Neural progenitor cell (in vitro differentiated cells): ENCODE data around the gene NUDT21. TPM values are rescaled to one million over a fixed set of nuclear protein-coding genes. Genes with fewer than 3 reads are reported as not detected.

Experiments
- DNase-seq: peaks from one replicate; pipeline ENCODE4 v3.0.0-alpha.2; 2016; ENCODE audit warnings: low spot score
- H2AFZ ChIP-seq: fragments of 200-600 bp; sonication (generic); replicated peaks from 2 replicates; pipeline ENCODE4 v1.6.1; 2016; ENCODE audit warnings: antibody characterized with exemption
- H3F3A ChIP-seq: fragments of 200-600 bp; sonication (generic); 2 replicates; pipeline ENCODE4 v1.6.1; 2016; ENCODE audit warnings: antibody characterized with exemption, low read depth
- H3K27ac ChIP-seq: fragments of 200-600 bp; sonication (generic); 2 replicates; pipeline ENCODE4 v1.5.1; 2016; ENCODE audit warnings: mild to moderate bottlenecking
- H3K27me3 ChIP-seq: fragments of 200-600 bp; sonication (generic); 2 replicates; pipeline ENCODE4 v1.6.1; 2016; ENCODE audit warnings: mild to moderate bottlenecking, moderate library complexity
- H3K36me3 ChIP-seq: fragments of 200-600 bp; sonication (generic); 2 replicates; pipeline ENCODE4 v1.5.1; 2016
- H3K4me1 ChIP-seq: fragments of 200-600 bp; sonication (generic); 2 replicates; pipeline ENCODE4 v1.6.1; 2016; ENCODE audit warnings: mixed run types
- H3K4me2 ChIP-seq: fragments of 200-600 bp; sonication (generic); 2 replicates; pipeline ENCODE4 v1.6.1; 2016
- H3K4me3 ChIP-seq: fragments of 200-600 bp; sonication (generic); 2 replicates; pipeline ENCODE4 v1.5.1; 2016
- H3K79me2 ChIP-seq: fragments of 200-600 bp; sonication (generic); 2 replicates; pipeline ENCODE4 v1.6.1; 2016; ENCODE audit warnings: low read depth
- H3K9ac ChIP-seq: fragments of 200-600 bp; sonication (generic); 2 replicates; pipeline ENCODE4 v1.6.1; 2016
- H3K9me3 ChIP-seq: fragments of 200-600 bp; sonication (generic); 2 replicates; pipeline ENCODE4 v1.5.1; 2016; ENCODE audit warnings: low read depth
- H4K20me1 ChIP-seq: fragments of 200-600 bp; sonication (generic); 2 replicates; pipeline ENCODE4 v1.6.1; 2016; ENCODE audit warnings: low read depth
- H3K27ac Mint-ChIP-seq: 3 replicates; pipeline ENCODE4 v1.8.0; 2021; ENCODE audit warnings: mixed read lengths
- H3K27me3 Mint-ChIP-seq: 2 replicates; pipeline ENCODE4 v1.8.0; 2022; ENCODE audit warnings: low read depth, mild to moderate bottlenecking, inconsistent platforms, moderate library complexity, mixed read lengths; ENCODE audit not compliant: insufficient read depth
- H3K36me3 Mint-ChIP-seq: 3 replicates; pipeline ENCODE4 v1.8.0; 2021; ENCODE audit warnings: mixed read lengths
- H3K4me1 Mint-ChIP-seq: 3 replicates; pipeline ENCODE4 v1.8.0; 2021; ENCODE audit warnings: mixed read lengths
- H3K4me3 Mint-ChIP-seq: 3 replicates; pipeline ENCODE4 v1.8.0; 2021; ENCODE audit warnings: mild to moderate bottlenecking, moderate library complexity, mixed read lengths
- H3K9me3 Mint-ChIP-seq: 3 replicates; pipeline ENCODE4 v1.8.0; 2020; ENCODE audit warnings: mixed read lengths
- EZH2 ChIP-seq: fragments of 200-600 bp; sonication (generic); IDR thresholded peaks from 2 replicates; pipeline ENCODE4 v1.6.1; 2017; ENCODE audit warnings: antibody characterized with exemption, mild to moderate bottlenecking, moderate library complexity
- EZH2phosphoT487 ChIP-seq: fragments of 200-600 bp; sonication (generic); IDR thresholded peaks from 2 replicates; pipeline ENCODE4 v1.6.1; 2017; ENCODE audit warnings: antibody characterized with exemption
- total RNA-seq: library from RNA; depleted of rRNA; stranded (reverse); fragments of >200 nt; gene quantifications from 2 replicates; pipeline ENCODE4 v1.2.3, GENCODE V29; 2015; ENCODE audit warnings: low replicate concordance
- TF ChIP-seq, protein P1 (sequence below): fragments of 200-600 bp; sonication (generic); IDR thresholded peaks from 2 replicates; pipeline ENCODE4 v1.5.1; 2017; ENCODE audit warnings: antibody characterized with exemption, mild to moderate bottlenecking

The NUDT21 gene
- total RNA-seq, 1 donor from 2014 or later = 256 TPM

- Histone ChIP-seq H3K27me3 (no peaks in the 10 kb centered on the region), H3K36me3 (peaks cover 27% of the 10 kb centered on the region), H3K4me1 (peaks cover 19% of the 10 kb centered on the region), H3K27ac (no peak overlapping the region), H3K9ac (no peak overlapping the region), H3K79me2 (peaks cover 85% of the 10 kb centered on the region), H4K20me1 (peaks cover 61% of the 10 kb centered on the region), H3F3A (no peaks in the 10 kb centered on the region), H3K4me3 (no peak overlapping the region), H3K4me2 (no peak overlapping the region), H2AFZ (no peak overlapping the region), H3K9me3 (no peaks in the 10 kb centered on the region)
- no peak for DNase-seq
- Mint-ChIP-seq H3K9me3 (no peaks in the 10 kb centered on the region), H3K36me3 (peaks cover 18% of the 10 kb centered on the region), H3K27me3 (no peaks in the 10 kb centered on the region), H3K4me1 (peaks cover 22% of the 10 kb centered on the region), H3K4me3 (no peak overlapping the region), H3K27ac (no peak overlapping the region)
- TF ChIP-seq EZH2phosphoT487 (no peak), EZH2 (no peak)
- TF ChIP-seq, protein P1, sequence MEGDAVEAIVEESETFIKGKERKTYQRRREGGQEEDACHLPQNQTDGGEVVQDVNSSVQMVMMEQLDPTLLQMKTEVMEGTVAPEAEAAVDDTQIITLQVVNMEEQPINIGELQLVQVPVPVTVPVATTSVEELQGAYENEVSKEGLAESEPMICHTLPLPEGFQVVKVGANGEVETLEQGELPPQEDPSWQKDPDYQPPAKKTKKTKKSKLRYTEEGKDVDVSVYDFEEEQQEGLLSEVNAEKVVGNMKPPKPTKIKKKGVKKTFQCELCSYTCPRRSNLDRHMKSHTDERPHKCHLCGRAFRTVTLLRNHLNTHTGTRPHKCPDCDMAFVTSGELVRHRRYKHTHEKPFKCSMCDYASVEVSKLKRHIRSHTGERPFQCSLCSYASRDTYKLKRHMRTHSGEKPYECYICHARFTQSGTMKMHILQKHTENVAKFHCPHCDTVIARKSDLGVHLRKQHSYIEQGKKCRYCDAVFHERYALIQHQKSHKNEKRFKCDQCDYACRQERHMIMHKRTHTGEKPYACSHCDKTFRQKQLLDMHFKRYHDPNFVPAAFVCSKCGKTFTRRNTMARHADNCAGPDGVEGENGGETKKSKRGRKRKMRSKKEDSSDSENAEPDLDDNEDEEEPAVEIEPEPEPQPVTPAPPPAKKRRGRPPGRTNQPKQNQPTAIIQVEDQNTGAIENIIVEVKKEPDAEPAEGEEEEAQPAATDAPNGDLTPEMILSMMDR = no peak
Measured at GRCh38 chr16:56447286-56447685, 3.8 kb downstream of the NUDT21 start.

DNA sequence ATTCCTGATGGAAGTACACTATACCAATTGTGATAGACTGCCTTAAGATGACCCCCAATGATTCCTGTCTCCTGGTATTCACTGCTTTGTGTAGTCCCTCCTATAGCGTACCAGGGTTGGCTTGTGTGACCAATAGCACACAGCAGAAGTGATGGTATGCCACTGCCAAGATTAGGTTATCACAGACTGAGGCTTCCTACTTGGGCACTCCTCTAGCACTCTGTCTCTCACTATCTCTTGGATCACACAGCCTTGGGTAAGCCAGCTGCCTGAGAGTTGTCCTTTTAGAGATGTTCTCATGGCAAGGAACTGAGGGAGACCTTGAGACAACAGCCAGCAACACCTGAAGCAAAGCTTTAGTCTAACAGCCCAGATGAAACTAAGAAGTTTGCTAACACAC lies 13.1 kb downstream of the NUDT21 start:
- TF ChIP-seq, protein P1 = no peak
- TF ChIP-seq EZH2 (no peak), EZH2phosphoT487 (no peak)
- H3K4me2 ChIP-seq = no peak overlapping the region
- no peaks in the 10 kb centered on the region for H3K27me3 Mint-ChIP-seq
- no peak overlapping the region for H3K9ac ChIP-seq
- H3K36me3 Mint-ChIP-seq = peaks cover 43% of the 10 kb centered on the region
- no peaks in the 10 kb centered on the region for H3F3A ChIP-seq
- no peak overlapping the region for H2AFZ ChIP-seq
- H3K4me3 ChIP-seq = no peak overlapping the region
- no peak overlapping the region for H3K27ac ChIP-seq
- no peaks in the 10 kb centered on the region for H3K4me1 ChIP-seq
- no peaks in the 10 kb centered on the region for H3K9me3 ChIP-seq
- no peaks in the 10 kb centered on the region for H3K9me3 Mint-ChIP-seq
- H3K27ac Mint-ChIP-seq = no peak overlapping the region
- H3K4me1 Mint-ChIP-seq = no peaks in the 10 kb centered on the region
- H3K4me3 Mint-ChIP-seq = no peak overlapping the region
- H4K20me1 ChIP-seq = peaks cover 23% of the 10 kb centered on the region
- DNase-seq = no peak
- H3K27me3 ChIP-seq = no peaks in the 10 kb centered on the region
- H3K79me2 ChIP-seq = peaks cover 20% of the 10 kb centered on the region
- peaks cover 16% of the 10 kb centered on the region for H3K36me3 ChIP-seq

DNA sequence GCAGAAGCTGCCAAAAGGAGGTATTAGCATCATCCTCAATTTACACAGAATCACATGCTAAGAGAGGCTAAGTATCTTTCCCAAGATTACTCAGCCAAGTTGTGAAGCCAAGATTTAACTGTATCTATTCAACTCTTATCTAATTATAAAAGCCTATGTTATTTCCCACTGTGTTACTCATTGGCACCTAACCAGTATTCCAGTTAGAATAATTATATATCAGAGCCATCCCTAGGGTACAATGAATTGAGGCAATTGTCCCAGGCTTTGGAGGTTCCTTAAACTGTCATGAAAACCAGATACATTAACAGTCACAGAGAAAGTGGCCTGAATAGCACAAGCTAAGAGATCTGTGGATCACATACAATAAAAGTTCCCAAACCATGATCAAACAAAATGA lies 14.9 kb downstream of the NUDT21 start:
- TF ChIP-seq EZH2phosphoT487 (no peak), EZH2 (no peak)
- TF ChIP-seq, protein P1 = no peak
- no peaks in the 10 kb centered on the region for H3K4me1 Mint-ChIP-seq
- Histone ChIP-seq H2AFZ (no peak overlapping the region), H3K36me3 (peaks cover 11% of the 10 kb centered on the region), H3K9ac (no peak overlapping the region), H3K27ac (no peak overlapping the region), H3K4me1 (no peaks in the 10 kb centered on the region), H3K4me2 (no peak overlapping the region), H3K9me3 (no peaks in the 10 kb centered on the region), H3K27me3 (no peaks in the 10 kb centered on the region), H3K4me3 (no peak overlapping the region), H3F3A (no peaks in the 10 kb centered on the region), H4K20me1 (peaks cover 29% of the 10 kb centered on the region), H3K79me2 (peaks cover 4% of the 10 kb centered on the region)
- no peak overlapping the region for H3K4me3 Mint-ChIP-seq
- no peak overlapping the region for H3K27ac Mint-ChIP-seq
- peaks cover 35% of the 10 kb centered on the region for H3K36me3 Mint-ChIP-seq
- no peaks in the 10 kb centered on the region for H3K9me3 Mint-ChIP-seq
- no peak for DNase-seq
- no peaks in the 10 kb centered on the region for H3K27me3 Mint-ChIP-seq
